HG03095 (cell line): Measurements from ENCODE around the gene PRR15.
"Not testable (repeated sequence)": the region's sequence is repeated elsewhere in the genome, so short reads cannot be mapped to it uniquely, and the experiment has no call there.

Experiments used
- ATAC-seq: cut with Tn5 transposase; IDR thresholded peaks from one replicate; pipeline ENCODE4 v1.9.1; 2021; ENCODE audit warnings: moderate library complexity; ENCODE audit not compliant: unreplicated experiment

The PRR15 gene, protein sequence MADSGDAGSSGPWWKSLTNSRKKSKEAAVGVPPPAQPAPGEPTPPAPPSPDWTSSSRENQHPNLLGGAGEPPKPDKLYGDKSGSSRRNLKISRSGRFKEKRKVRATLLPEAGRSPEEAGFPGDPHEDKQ

GRCh38 chr7:29563590-29564495 lies at the start of gene PRR15:
Gene PRR15, plus strand, starts transcription at chr7:29563835. Its CDS starts 2,495 bp downstream, at chr7:29566330.
- ATAC-seq, result no peak

GRCh38 chr7:29516491-29516890 lies 47.1 kb upstream of the PRR15 start:
- ATAC-seq, result no peak

GRCh38 chr7:29518616-29519015 lies 45.0 kb upstream of the PRR15 start:
- no peak for ATAC-seq

GRCh38 chr7:29523728-29524127 lies 39.9 kb upstream of the PRR15 start:
- no peak for ATAC-seq

GRCh38 chr7:29527505-29528108 lies 36.0 kb upstream of the PRR15 start:
- ATAC-seq, result no peak

DNA sequence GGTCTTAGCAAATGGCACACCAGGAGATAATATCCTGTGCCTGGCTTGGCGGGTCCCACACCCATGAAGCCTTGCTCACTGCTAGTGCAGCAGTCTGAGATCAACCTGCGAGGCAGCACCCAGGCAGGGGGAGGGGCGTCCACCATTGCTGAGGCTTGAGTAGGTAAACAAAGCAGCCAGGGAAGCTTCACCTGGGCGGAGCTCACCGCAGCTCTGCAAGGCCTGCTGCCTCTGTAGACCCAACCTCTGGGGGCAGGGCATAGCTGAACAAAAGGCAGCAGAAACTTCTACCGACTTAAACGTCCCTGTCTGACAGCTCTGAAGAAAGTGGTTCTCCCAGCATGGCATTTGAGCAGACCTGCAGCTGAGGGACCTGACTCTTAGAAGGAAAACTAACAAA lies 35.1 kb upstream of the PRR15 start:
- ATAC-seq, result not testable (repeated sequence)

DNA sequence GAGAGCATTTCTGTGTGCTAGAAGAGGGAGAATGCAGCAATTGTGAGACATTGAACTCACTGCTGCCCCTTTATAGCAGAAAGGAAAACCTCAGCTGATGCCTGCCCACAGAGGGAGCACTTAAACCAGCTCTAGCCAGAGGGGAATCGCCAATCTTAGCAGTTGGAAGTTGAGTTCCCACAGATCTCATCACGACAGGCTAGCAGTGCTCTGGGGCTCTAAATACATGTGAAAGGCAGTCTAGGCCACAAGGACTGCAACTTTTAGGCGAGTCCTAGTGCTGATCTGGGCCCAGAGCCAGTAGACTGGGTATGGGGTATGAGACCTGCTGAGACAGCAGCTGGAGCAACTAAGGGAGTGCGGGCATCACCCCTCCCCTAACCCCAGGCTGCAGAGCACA lies 25.2 kb upstream of the PRR15 start:
- ATAC-seq, result no peak

DNA sequence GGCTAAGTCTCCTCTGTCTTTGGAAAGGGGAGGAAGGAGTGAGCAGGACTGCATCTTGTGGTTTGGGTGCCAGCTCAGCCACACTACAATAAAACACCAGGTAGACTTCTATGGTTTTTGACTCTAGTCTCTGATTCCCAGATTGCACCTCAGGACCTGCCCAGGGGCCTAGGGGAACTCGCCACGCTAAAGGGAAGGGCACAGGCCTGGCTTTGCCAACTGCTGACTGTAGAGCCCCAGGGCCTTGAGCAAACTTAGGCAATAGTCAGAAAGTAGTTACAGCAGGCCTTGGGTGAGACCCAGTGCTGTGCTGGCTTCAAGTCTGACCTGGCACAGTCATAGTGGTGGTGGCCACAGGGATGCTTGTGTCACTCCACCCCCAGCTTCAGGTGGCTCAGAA lies 24.2 kb upstream of the PRR15 start:
- no peak for ATAC-seq

- ATAC-seq, result no peak
These were observed 16.2 kb upstream of the PRR15 start for GRCh38 chr7:29547421-29547820.

GRCh38 chr7:29548823-29549222 lies 14.8 kb upstream of the PRR15 start:
- no peak for ATAC-seq

DNA sequence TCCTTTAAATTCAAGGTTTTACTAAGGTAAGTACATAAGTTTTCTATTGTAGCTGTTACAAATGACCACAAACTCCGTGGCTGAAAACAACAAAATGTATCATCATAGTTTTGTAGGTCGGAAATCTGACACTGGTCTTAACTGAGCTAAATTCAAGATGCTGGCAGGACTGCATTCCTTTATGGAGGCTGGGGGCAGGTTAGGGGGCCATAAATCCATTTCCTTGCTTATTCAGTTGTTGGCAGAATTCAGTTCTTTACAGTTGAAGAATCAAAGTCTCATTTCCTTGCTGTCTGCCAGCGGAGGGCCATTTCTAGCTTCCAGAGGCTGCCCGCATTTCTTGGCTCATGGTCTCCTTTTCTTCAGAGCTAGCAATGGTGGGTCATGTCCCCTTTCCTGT lies 11.2 kb upstream of the PRR15 start:
- no peak for ATAC-seq

DNA sequence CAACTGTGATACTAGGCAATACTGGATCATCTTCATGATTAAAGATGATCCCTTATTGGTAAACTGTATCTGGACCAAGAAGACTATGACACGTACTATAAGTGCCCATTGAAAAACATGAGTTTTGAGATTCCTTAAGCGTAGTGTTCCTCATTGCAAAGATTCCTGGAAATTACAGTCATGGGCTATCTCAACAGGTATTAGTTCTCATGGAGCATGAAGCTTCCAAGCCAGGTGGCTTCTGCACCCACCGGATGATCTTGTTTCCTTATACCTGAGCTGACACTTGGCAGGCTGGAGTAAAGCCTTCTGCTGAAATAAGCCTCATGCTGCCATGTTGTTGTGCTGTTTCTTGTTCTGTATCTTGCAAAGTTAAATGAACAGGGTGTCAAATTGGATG lies 8.6 kb upstream of the PRR15 start:
- ATAC-seq, result no peak

- ATAC-seq, result no peak
These were observed 7.0 kb upstream of the PRR15 start for GRCh38 chr7:29556405-29557195.

- ATAC-seq, result no peak
These were observed 5.7 kb upstream of the PRR15 start for GRCh38 chr7:29557954-29558353.

- no peak for ATAC-seq
These were observed 2.4 kb upstream of the PRR15 start for GRCh38 chr7:29561271-29561670.

- no peak for ATAC-seq
These were observed 1.3 kb upstream of the PRR15 start for GRCh38 chr7:29562307-29562706.

GRCh38 chr7:29564496-29565223 lies 1.0 kb downstream of the PRR15 start:
- no peak for ATAC-seq

DNA sequence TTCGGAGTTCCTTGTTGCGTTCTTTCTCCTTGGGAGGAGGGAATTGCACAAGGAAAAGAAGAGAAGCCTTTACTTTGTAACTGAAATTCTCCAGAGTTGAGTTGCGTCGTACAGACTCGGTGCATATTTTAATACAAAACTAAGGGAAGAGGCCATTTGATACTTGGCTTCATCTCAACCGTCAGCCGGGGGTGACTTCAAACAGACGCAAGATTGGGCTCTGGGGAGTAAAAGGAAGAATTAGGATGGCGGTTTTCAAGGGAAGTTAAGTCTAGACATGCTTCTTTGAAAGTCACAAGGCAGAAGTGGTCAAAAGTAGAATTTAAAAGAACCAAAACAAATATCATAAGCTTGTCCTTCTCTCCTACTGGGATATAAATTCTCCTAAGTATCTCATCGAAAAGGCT lies 1.6 kb downstream of the PRR15 start:
- ATAC-seq, result no peak

DNA sequence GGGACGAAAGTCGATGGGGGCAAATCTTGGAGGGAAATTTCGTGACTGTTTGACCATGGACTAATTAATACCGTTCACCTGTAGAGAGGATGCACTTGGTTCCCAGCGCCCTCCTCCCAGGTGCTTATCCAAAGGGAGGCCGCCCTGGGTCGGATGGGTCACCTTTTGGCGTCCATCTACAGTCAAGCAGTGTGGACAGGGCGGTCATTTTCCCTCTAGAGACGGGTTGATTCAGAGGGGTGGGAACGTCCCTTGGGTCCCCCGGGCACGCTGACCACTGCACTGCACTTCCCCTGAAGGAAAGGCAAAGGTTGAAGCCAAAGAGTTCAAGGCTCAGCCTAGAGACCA lies 2.0 kb downstream of the PRR15 start:
- ATAC-seq, result no peak

DNA sequence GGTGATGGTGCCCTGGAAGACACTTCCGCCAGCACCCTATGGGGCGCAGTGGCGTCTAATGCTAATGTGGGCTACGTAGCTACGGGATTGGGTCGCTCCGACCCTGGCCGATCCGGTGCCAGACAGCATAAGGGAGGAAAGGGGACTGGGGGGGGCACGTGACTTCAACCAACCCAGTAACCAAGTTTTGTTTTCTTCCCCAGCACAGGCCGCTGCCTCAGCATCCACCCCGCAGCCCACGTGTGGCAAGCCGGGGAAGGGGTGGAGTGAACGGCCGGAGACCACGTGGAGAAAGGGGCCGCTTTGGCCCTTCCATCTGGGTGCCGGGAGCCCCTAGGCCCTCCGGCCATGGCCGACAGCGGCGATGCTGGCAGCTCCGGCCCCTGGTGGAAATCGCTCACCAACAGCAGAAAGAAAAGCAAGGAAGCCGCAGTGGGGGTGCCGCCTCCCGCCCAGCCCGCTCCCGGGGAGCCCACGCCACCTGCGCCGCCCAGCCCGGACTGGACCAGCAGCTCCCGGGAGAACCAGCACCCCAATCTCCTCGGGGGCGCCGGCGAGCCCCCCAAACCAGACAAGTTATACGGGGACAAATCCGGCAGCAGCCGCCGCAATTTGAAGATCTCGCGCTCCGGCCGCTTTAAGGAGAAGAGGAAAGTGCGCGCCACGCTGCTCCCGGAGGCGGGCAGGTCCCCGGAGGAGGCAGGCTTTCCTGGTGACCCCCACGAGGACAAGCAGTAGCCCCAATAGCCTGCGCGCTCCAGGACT lies 2.5 kb downstream of the PRR15 start:
- ATAC-seq, result no peak
